OCI-LY7 (cell line): ENCODE data around the gene KRTAP5-8. TPM values are rescaled to one million over a fixed set of nuclear protein-coding genes. Genes with fewer than 3 reads are reported as not detected.

Source experiments
- BruUV-seq: library from RNA; stranded (reverse); fragments of 400-500 nt; replicated peaks from 2 replicates; lab custom pipeline; 2021; lab: Mats Ljungman, UMichigan
- CTCF ChIA-PET: fragments of 300-600 bp; sonication (Branson Sonifier 250); formaldehyde crosslinking; loops from one replicate; lab custom pipeline; 2022; ENCODE audit warnings: antibody characterized with exemption; ENCODE audit not compliant: unreplicated experiment; lab: Charles Lee
- POLR2A ChIA-PET: fragments of 300-600 bp; sonication (Branson Sonifier 250); formaldehyde crosslinking; loops from one replicate; lab custom pipeline; 2022; ENCODE audit warnings: antibody characterized with exemption; lab: Charles Lee
- DNase-seq: peaks from one replicate; pipeline ENCODE4 v3.0.0-alpha.2; 2015; ENCODE audit warnings: low spot score
- H2AFZ ChIP-seq: fragments of 200-600 bp; sonication (generic), shearing (Covaris generic); 2 replicates; pipeline ENCODE4 v1.6.1; 2014; ENCODE audit warnings: mild to moderate bottlenecking, antibody characterized with exemption, low read length, moderate library complexity
- H3K27ac ChIP-seq: fragments of 200-600 bp; sonication (generic); 2 replicates; pipeline ENCODE4 v1.5.1; 2014; ENCODE audit warnings: mixed run types, low read depth, mild to moderate bottlenecking, moderate library complexity, low read length, inconsistent platforms; ENCODE audit not compliant: poor library complexity, severe bottlenecking
- H3K36me3 ChIP-seq: fragments of 200-600 bp; sonication (generic); 2 replicates; pipeline ENCODE4 v1.6.1; 2014; ENCODE audit warnings: mild to moderate bottlenecking, antibody characterized with exemption, low read length, moderate library complexity, mixed read lengths; ENCODE audit not compliant: insufficient read depth
- H3K4me1 ChIP-seq: fragments of 200-600 bp; sonication (generic); 2 replicates; pipeline ENCODE4 v1.5.1; 2014; ENCODE audit warnings: mild to moderate bottlenecking, low read length; ENCODE audit not compliant: insufficient read depth, poor library complexity, severe bottlenecking
- H3K4me2 ChIP-seq: fragments of 200-600 bp; sonication (generic); 2 replicates; pipeline ENCODE4 v1.6.1; 2014; ENCODE audit warnings: mild to moderate bottlenecking, low read length
- H3K4me3 ChIP-seq: fragments of 200-600 bp; sonication (generic); 2 replicates; pipeline ENCODE4 v1.5.1; 2014; ENCODE audit warnings: mild to moderate bottlenecking, low read depth, low read length; ENCODE audit not compliant: poor library complexity, severe bottlenecking
- H3K79me2 ChIP-seq: fragments of 200-600 bp; sonication (generic); 2 replicates; pipeline ENCODE4 v1.6.1; 2016; ENCODE audit warnings: low read depth, mild to moderate bottlenecking, low read length, moderate library complexity, mixed read lengths; ENCODE audit not compliant: insufficient read depth
- H3K9me2 ChIP-seq: fragments of 200-600 bp; sonication (generic); 2 replicates; pipeline ENCODE4 v1.6.1; 2016; ENCODE audit warnings: mild to moderate bottlenecking, low read length, mixed read lengths; ENCODE audit not compliant: insufficient read depth
- H3K9me3 ChIP-seq: fragments of 200-600 bp; sonication (generic); 2 replicates; pipeline ENCODE4 v1.6.1; 2014; ENCODE audit warnings: mild to moderate bottlenecking, mixed run types, low read length, mixed read lengths
- H4K20me1 ChIP-seq: fragments of 200-600 bp; sonication (generic); 2 replicates; pipeline ENCODE4 v1.6.1; 2014; ENCODE audit warnings: mild to moderate bottlenecking, antibody characterized with exemption, low read length, moderate library complexity, mixed read lengths; ENCODE audit not compliant: insufficient read depth
- EZH2phosphoT487 ChIP-seq: fragments of 200-600 bp; sonication (generic); IDR thresholded peaks from 2 replicates; pipeline ENCODE4 v1.6.1; 2018; ENCODE audit warnings: low read depth, borderline replicate concordance, mild to moderate bottlenecking, mixed run types, antibody characterized with exemption, low read length, moderate library complexity, mixed read lengths
- intact Hi-C: fragments of 100-400 bp; cut with micrococcal nuclease; formaldehyde crosslinking; loops from one replicate; pipeline ENCODE4 v1.10.0; 2022; ENCODE audit not compliant: unreplicated experiment
- total RNA-seq, 2 experiments: library from RNA; depleted of rRNA in 1 of 2; stranded (reverse); fragments of >200 nt in 1 of 2; shearing (Covaris generic) in 1 of 2; gene quantifications; 2 replicates each; pipeline ENCODE4 v1.2.3, GENCODE V29; 2014 to 2022
- TF ChIP-seq, protein P1 (sequence below): fragments of 200-600 bp; sonication (generic); conservative IDR thresholded peaks from 2 replicates; pipeline ENCODE4 v1.5.1; 2014; ENCODE audit warnings: mild to moderate bottlenecking, antibody characterized with exemption, low read length, moderate library complexity, mixed read lengths

Gene KRTAP5-8
- total RNA-seq, 2 experiments from 2014 or later, result not detected

DNA sequence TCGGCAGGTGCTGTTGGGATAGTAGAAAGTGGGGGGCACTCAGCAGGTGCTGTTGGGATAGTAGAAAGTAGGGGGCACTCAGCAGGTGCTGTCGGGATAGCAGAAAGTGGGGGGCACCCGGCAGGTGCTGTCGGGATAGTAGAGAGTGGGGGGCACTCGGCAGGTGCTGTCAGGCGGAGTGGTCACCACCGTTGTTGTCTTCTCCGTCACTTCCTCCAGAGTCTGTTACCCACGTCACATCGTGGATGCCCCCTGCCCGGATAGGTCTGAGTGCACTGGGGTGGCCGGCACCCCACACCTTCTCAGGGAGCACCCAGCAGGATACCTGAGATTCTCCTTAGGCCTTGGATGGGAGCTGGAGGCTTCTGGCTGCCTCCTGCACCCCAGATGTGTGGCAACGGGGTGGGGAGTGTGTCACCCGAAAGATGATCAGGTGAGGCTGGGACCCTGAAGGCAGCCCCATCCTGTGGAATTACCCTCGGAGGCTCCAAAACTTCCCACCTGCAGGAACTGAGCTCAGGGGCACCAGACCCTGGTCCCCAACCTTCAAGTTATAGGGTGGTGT lies 34.9 kb upstream of the KRTAP5-8 start:
- peaks cover 22% of the 10 kb centered on the region for H3K36me3 ChIP-seq
- H3K4me1 ChIP-seq, result no peaks in the 10 kb centered on the region
- POLR2A ChIA-PET, result no interaction called here
- intact Hi-C loops, result no loop called here
- H3K79me2 ChIP-seq, result no peaks in the 10 kb centered on the region
- no peak overlapping the region for H3K4me2 ChIP-seq
- H4K20me1 ChIP-seq, result no peaks in the 10 kb centered on the region
- no peaks in the 10 kb centered on the region for H3K9me3 ChIP-seq
- DNase-seq, result no peak
- no peak overlapping the region for H3K27ac ChIP-seq
- H3K4me3 ChIP-seq, result no peak overlapping the region
- CTCF ChIA-PET, result no interaction called here
- TF ChIP-seq, protein P1, sequence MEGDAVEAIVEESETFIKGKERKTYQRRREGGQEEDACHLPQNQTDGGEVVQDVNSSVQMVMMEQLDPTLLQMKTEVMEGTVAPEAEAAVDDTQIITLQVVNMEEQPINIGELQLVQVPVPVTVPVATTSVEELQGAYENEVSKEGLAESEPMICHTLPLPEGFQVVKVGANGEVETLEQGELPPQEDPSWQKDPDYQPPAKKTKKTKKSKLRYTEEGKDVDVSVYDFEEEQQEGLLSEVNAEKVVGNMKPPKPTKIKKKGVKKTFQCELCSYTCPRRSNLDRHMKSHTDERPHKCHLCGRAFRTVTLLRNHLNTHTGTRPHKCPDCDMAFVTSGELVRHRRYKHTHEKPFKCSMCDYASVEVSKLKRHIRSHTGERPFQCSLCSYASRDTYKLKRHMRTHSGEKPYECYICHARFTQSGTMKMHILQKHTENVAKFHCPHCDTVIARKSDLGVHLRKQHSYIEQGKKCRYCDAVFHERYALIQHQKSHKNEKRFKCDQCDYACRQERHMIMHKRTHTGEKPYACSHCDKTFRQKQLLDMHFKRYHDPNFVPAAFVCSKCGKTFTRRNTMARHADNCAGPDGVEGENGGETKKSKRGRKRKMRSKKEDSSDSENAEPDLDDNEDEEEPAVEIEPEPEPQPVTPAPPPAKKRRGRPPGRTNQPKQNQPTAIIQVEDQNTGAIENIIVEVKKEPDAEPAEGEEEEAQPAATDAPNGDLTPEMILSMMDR, result no peak
- no TSS peak for BruUV-seq
- no peak overlapping the region for H2AFZ ChIP-seq
- H3K9me2 ChIP-seq, result no peaks in the 10 kb centered on the region

DNA sequence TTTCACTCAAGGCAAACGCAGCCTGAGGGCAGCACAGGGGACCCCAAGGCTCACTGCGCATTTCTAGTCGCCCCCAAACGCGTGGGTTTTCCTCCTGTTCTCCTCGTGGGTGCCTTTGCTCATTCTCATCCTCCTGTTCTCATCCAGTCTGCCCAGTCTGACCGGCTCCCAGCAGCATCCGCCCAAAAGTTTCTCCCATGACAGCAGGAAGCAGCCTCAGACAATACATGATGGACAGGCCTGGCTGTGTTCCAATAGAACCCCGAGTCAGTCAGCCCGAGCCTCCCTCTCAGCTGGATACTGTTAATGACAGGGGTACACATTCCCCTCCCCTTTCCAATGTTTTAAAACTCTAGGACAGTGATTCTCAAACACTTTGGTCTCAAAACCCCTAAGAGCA lies 33.3 kb upstream of the KRTAP5-8 start:
- DNase-seq, result no peak
- POLR2A ChIA-PET, result no interaction called here
- Histone ChIP-seq H2AFZ (no peak overlapping the region), H3K36me3 (peaks cover 6% of the 10 kb centered on the region; the same call in 1 of the 2 replicates), H3K4me3 (no peak overlapping the region), H3K9me2 (no peaks in the 10 kb centered on the region), H4K20me1 (no peaks in the 10 kb centered on the region), H3K27ac (no peak overlapping the region), H3K4me2 (no peak overlapping the region), H3K4me1 (no peaks in the 10 kb centered on the region), H3K9me3 (no peaks in the 10 kb centered on the region), H3K79me2 (no peaks in the 10 kb centered on the region)
- TF ChIP-seq EZH2phosphoT487, result no peak
- TF ChIP-seq, protein P1, result no peak
- no TSS peak for BruUV-seq
- CTCF ChIA-PET, result no interaction called here
- intact Hi-C loops, result no loop called here

DNA sequence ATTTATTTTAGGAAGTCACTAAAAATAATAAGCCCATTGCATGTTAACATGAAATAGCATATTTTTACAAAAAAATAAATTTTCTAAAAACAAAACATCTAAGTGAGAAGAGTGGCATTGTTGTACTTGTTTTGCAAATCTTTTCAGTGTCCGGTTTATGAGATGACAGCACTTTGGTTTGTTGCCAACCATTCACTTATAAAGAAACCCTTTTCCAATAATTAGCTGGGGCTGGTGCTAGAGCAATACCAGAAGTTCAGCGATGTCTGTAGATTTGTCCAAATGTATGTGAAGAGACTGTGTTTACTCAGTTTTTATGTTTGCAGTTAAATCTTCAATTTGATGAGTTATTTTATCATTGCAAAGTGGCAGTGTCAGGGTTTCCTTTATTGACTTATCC lies 32.8 kb upstream of the KRTAP5-8 start:
- ChIA-PET POLR2A (no interaction called here), CTCF (no interaction called here)
- H3K9me2 ChIP-seq, result no peaks in the 10 kb centered on the region
- no peak overlapping the region for H2AFZ ChIP-seq
- no peaks in the 10 kb centered on the region for H3K9me3 ChIP-seq
- 0 out of 2 replicates have a peak, but pooled peaks cover 1% of the 10 kb centered on the region for H3K36me3 ChIP-seq
- no TSS peak for BruUV-seq
- no peak overlapping the region for H3K27ac ChIP-seq
- no peaks in the 10 kb centered on the region for H3K79me2 ChIP-seq
- intact Hi-C loops, result no loop called here
- H3K4me3 ChIP-seq, result no peak overlapping the region
- H3K4me2 ChIP-seq, result no peak overlapping the region
- no peaks in the 10 kb centered on the region for H3K4me1 ChIP-seq
- no peaks in the 10 kb centered on the region for H4K20me1 ChIP-seq
- TF ChIP-seq, protein P1, result no peak
- TF ChIP-seq EZH2phosphoT487, result no peak
- DNase-seq, result no peak
